ENCODE results near the gene CD55.

- TF ChIP-seq CTCF (conservative IDR thresholded peaks at IDR 0.05; ENCODE audit: low read length) (no peak), EZH2phosphoT487 (IDR thresholded peaks at IDR 0.05; ENCODE audit: borderline replicate concordance) (no peak)
These were observed 7.5 kb downstream of the CD55 start for GRCh38 chr1:207328908-207329440.

Data from Loucy (cell line).